Activated T-cell treated with anti-CD3 and anti-CD28 coated beads for 1 hour (primary cell): ENCODE data around the gene SMARCAD1.
"Not testable (repeated sequence)": the region's sequence is repeated elsewhere in the genome, so short reads cannot be mapped to it uniquely, and the experiment has no call there.

ENCODE experiments used
- DNase-seq: peaks from one replicate; pipeline ENCODE4 v3.0.0-alpha.2; 2020; ENCODE audit warnings: low read depth

SMARCAD1 gene

GRCh38 chr4:94298725-94299252 is 91.1 kb downstream of the SMARCAD1 start:
- no peak for DNase-seq

- DNase-seq = no peak
These were observed 94.5 kb downstream of the SMARCAD1 start for GRCh38 chr4:94302191-94302590.

- DNase-seq = no peak
These were observed 96.8 kb downstream of the SMARCAD1 start for GRCh38 chr4:94304365-94304971.

- DNase-seq = no peak
These were observed 98.0 kb downstream of the SMARCAD1 start for GRCh38 chr4:94305466-94306225.

- DNase-seq = no peak
These were observed 99.0 kb downstream of the SMARCAD1 start for GRCh38 chr4:94306713-94307112.

GRCh38 chr4:94307231-94307871 is 99.7 kb downstream of the SMARCAD1 start:
- DNase-seq = no peak

- not testable (repeated sequence) for DNase-seq
These were observed 112.3 kb downstream of the SMARCAD1 start for GRCh38 chr4:94319927-94320326.

- no peak for DNase-seq
These were observed 118.2 kb downstream of the SMARCAD1 start for GRCh38 chr4:94325835-94326234.

GRCh38 chr4:94329933-94330332 is 122.3 kb downstream of the SMARCAD1 start:
- DNase-seq = no peak

- no peak for DNase-seq
These were observed 125.4 kb downstream of the SMARCAD1 start for GRCh38 chr4:94332983-94333590.

- no peak for DNase-seq
These were observed 126.2 kb downstream of the SMARCAD1 start for GRCh38 chr4:94333866-94334265.

- no peak for DNase-seq
These were observed 126.8 kb downstream of the SMARCAD1 start for GRCh38 chr4:94334476-94334875.

GRCh38 chr4:94334962-94335361 is 127.3 kb downstream of the SMARCAD1 start:
- DNase-seq = no peak

GRCh38 chr4:94336303-94336702 is 128.6 kb downstream of the SMARCAD1 start:
- DNase-seq = no peak

- DNase-seq = not testable (repeated sequence)
These were observed 129.1 kb downstream of the SMARCAD1 start for GRCh38 chr4:94336791-94337190.

- DNase-seq = no peak
These were observed 131.2 kb downstream of the SMARCAD1 start for GRCh38 chr4:94338681-94339351.

GRCh38 chr4:94339779-94340178 is 132.1 kb downstream of the SMARCAD1 start:
- no peak for DNase-seq
